HEK293 (cell line): ENCODE data around the gene NOP9.
A peak's percentile ranks its signal among the peaks of the same experiment; 100 is the strongest.

Source experiments
- CTCF ChIA-PET: fragments of 350-600 bp; formaldehyde crosslinking; extraction: SDS; loops from one replicate; lab custom pipeline; 2021; ENCODE audit warnings: antibody characterized with exemption; lab: Yijun Ruan, JAX
- POLR2A ChIA-PET: fragments of 300-600 bp; formaldehyde crosslinking; extraction: SDS; loops from one replicate; lab custom pipeline; 2020; ENCODE audit warnings: antibody characterized with exemption, inconsistent platforms; lab: Yijun Ruan, JAX
- H3K27ac ChIP-seq: fragments of 200-500 bp; sonication (Bioruptor generic); 2 replicates; pipeline ENCODE4 v1.5.1; 2014; ENCODE audit warnings: low read depth, low read length, control low read depth, inconsistent platforms; ENCODE audit errors: extremely low read depth
- H3K36me3 ChIP-seq, 2 experiments: fragments of 200-500 bp in 1 of 2; sonication (Bioruptor generic) in 1 of 2; 1 replicate in 1 of 2; 2 replicates in 1 of 2; pipeline ENCODE4 v1.5.1; 2014 to 2017; ENCODE audit warnings: inconsistent platforms in 2 of 2, low read length in 2 of 2; ENCODE audit not compliant: control insufficient read depth in 2 of 2, insufficient read depth in 1 of 2
- H3K4me1 ChIP-seq: fragments of 200-500 bp; sonication (Bioruptor generic); 2 replicates; pipeline ENCODE4 v1.5.1; 2014; ENCODE audit warnings: mild to moderate bottlenecking, low read length, inconsistent platforms; ENCODE audit not compliant: control insufficient read depth, insufficient read depth
- H3K4me3 ChIP-seq: 2 replicates; pipeline ENCODE4 v1.5.1; 2011; ENCODE audit warnings: low read depth, mild to moderate bottlenecking, control low read depth, low read length, moderate library complexity
- H3K9me3 ChIP-seq: fragments of 200-500 bp; sonication (Bioruptor generic); 2 replicates; pipeline ENCODE4 v1.5.1; 2014; ENCODE audit warnings: low read depth, low read length, inconsistent platforms; ENCODE audit not compliant: control insufficient read depth, insufficient read depth
- BCL11B ChIP-seq: fragments of 450-650 bp; formaldehyde crosslinking; IDR thresholded peaks from 2 replicates; pipeline ENCODE4 v1.5.1; 2016; ENCODE audit warnings: low read depth, missing biosample characterization, missing genetic modification characterization
- GLI2 ChIP-seq: fragments of 450-650 bp; formaldehyde crosslinking; IDR thresholded peaks from 2 replicates; pipeline ENCODE4; 2017; ENCODE audit warnings: missing biosample characterization, missing genetic modification characterization, low read depth, borderline replicate concordance
- GLIS1 ChIP-seq: fragments of 450-650 bp; formaldehyde crosslinking; IDR thresholded peaks from 2 replicates; pipeline ENCODE4 v1.5.1; 2016; ENCODE audit warnings: missing biosample characterization, missing genetic modification characterization
- HOXA7 ChIP-seq: sonication (generic); formaldehyde crosslinking; IDR thresholded peaks from 2 replicates; pipeline ENCODE4 v1.8.1; 2022; ENCODE audit warnings: missing genetic modification reagents, borderline replicate concordance
- KLF1 ChIP-seq: fragments of 450-650 bp; formaldehyde crosslinking; IDR thresholded peaks from 2 replicates; pipeline ENCODE4 v1.5.1; 2016; ENCODE audit warnings: missing biosample characterization, missing genetic modification characterization
- KLF8 ChIP-seq: fragments of 450-650 bp; formaldehyde crosslinking; IDR thresholded peaks from 2 replicates; pipeline ENCODE4 v1.5.1; 2016; ENCODE audit warnings: missing biosample characterization, missing genetic modification characterization
- PRDM10 ChIP-seq: fragments of 450-650 bp; formaldehyde crosslinking; IDR thresholded peaks from 2 replicates; pipeline ENCODE4 v1.5.1; 2016; ENCODE audit warnings: missing biosample characterization, missing genetic modification characterization
- ZBTB48 ChIP-seq: fragments of 450-650 bp; formaldehyde crosslinking; IDR thresholded peaks from 2 replicates; pipeline ENCODE4 v1.5.1; 2016; ENCODE audit warnings: missing biosample characterization, missing genetic modification characterization
- ZBTB7A ChIP-seq: fragments of 450-650 bp; formaldehyde crosslinking; IDR thresholded peaks from 2 replicates; pipeline ENCODE4 v1.5.1; 2016; ENCODE audit warnings: low read depth, missing biosample characterization, missing genetic modification characterization
- ZFP69B ChIP-seq: fragments of 450-650 bp; formaldehyde crosslinking; IDR thresholded peaks from 2 replicates; pipeline ENCODE4 v1.5.1; 2016; ENCODE audit warnings: missing biosample characterization, missing genetic modification characterization
- ZNF114 ChIP-seq: fragments of 450-650 bp; formaldehyde crosslinking; IDR thresholded peaks from 2 replicates; pipeline ENCODE4 v1.5.0; 2017; ENCODE audit warnings: missing biosample characterization, missing genetic modification characterization
- ZNF138 ChIP-seq: fragments of 450-650 bp; formaldehyde crosslinking; IDR thresholded peaks from 2 replicates; pipeline ENCODE4 v1.5.1; 2016; ENCODE audit warnings: missing biosample characterization, missing genetic modification characterization, borderline replicate concordance
- ZNF140 ChIP-seq: fragments of 450-650 bp; formaldehyde crosslinking; IDR thresholded peaks from 2 replicates; pipeline ENCODE4 v1.5.1; 2016; ENCODE audit warnings: missing biosample characterization, missing genetic modification characterization
- ZNF174 ChIP-seq: fragments of 450-650 bp; formaldehyde crosslinking; IDR thresholded peaks from 2 replicates; pipeline ENCODE4 v1.5.0; 2017; ENCODE audit warnings: missing biosample characterization, mild to moderate bottlenecking, missing genetic modification characterization
- ZNF211 ChIP-seq: fragments of 450-650 bp; formaldehyde crosslinking; IDR thresholded peaks from 2 replicates; pipeline ENCODE4 v1.5.1; 2016; ENCODE audit warnings: low read depth, missing biosample characterization, missing genetic modification characterization
- ZNF248 ChIP-seq: fragments of 450-650 bp; formaldehyde crosslinking; IDR thresholded peaks from 2 replicates; pipeline ENCODE4 v1.5.1; 2017; ENCODE audit warnings: missing biosample characterization, missing genetic modification characterization
- ZNF366 ChIP-seq: fragments of 450-650 bp; formaldehyde crosslinking; conservative IDR thresholded peaks from 2 replicates; pipeline ENCODE4 v1.5.1; 2016; ENCODE audit warnings: missing biosample characterization, missing genetic modification characterization
- ZNF423 ChIP-seq: fragments of 450-650 bp; formaldehyde crosslinking; IDR thresholded peaks from 2 replicates; pipeline ENCODE4 v1.5.1; 2016; ENCODE audit warnings: missing biosample characterization, missing genetic modification characterization
- ZNF561 ChIP-seq: fragments of 450-650 bp; IDR thresholded peaks from 2 replicates; pipeline ENCODE4 v1.5.1; 2018; ENCODE audit warnings: missing biosample characterization, missing genetic modification characterization, borderline replicate concordance
- ZNF600 ChIP-seq: fragments of 450-650 bp; formaldehyde crosslinking; IDR thresholded peaks from 2 replicates; pipeline ENCODE4 v1.5.1; 2016; ENCODE audit warnings: missing biosample characterization, missing genetic modification characterization
- ZNF626 ChIP-seq: fragments of 450-650 bp; sonication (Bioruptor Pico); formaldehyde crosslinking; IDR thresholded peaks from 2 replicates; pipeline ENCODE4 v1.5.1; 2018; ENCODE audit warnings: missing biosample characterization, missing genetic modification characterization, inconsistent platforms
- ZNF747 ChIP-seq: fragments of 450-650 bp; formaldehyde crosslinking; IDR thresholded peaks from 2 replicates; pipeline ENCODE4 v1.5.1; 2016; ENCODE audit warnings: missing biosample characterization, missing genetic modification characterization

Gene NOP9

GRCh38 chr14:24325041-24325530 lies 25.4 kb downstream of the NOP9 start:
- Histone ChIP-seq H3K4me3 (no peak overlapping the region), H3K9me3 (no peaks in the 10 kb centered on the region), H3K27ac (no peak overlapping the region), H3K4me1 (no peaks in the 10 kb centered on the region), H3K36me3 (no peaks in the 10 kb centered on the region)
- ChIA-PET POLR2A (no interaction called here), CTCF (interaction anchor here (0.6 to 16.9 kb wide), 6 partner anchors 8 to 106 kb away, joined by 3 to 468 read pairs (median 6); partner anchors contain the start of genes CBLN3, CIDEB and KHNYN)
- TF ChIP-seq ZNF114 (tag by site-specific recombination) (no peak), ZNF248 (no peak), ZNF626 (no peak), PRDM10 (tag by site-specific recombination) (no peak), HOXA7 (no peak), KLF1 (tag by site-specific recombination) (no peak), ZNF423 (tag by site-specific recombination) (no peak), ZNF140 (tag by site-specific recombination) (no peak), BCL11B (no peak), ZNF366 (tag by site-specific recombination) (no peak), ZBTB7A (tag by site-specific recombination) (no peak), ZNF138 (tag by site-specific recombination) (no peak), GLI2 (tag by site-specific recombination) (no peak), ZNF211 (no peak), ZNF600 (tag by site-specific recombination) (no peak), KLF8 (tag by site-specific recombination) (no peak), ZNF747 (no peak)

- no peaks in the 10 kb centered on the region for H3K4me1 ChIP-seq
Measured at GRCh38 chr14:24325963-24326362, 26.3 kb downstream of the NOP9 start.

GRCh38 chr14:24327303-24327702 lies 27.7 kb downstream of the NOP9 start:
- POLR2A ChIA-PET, result interaction anchor here (0.6 to 2.2 kb wide), 2 partner anchors 22 to 110 kb away, joined by 5 read pairs; no protein-coding TSS in a partner anchor
- H3K27ac ChIP-seq, result no peak overlapping the region
- no peak for TF ChIP-seq ZBTB48 (tag by site-specific recombination)
- H3K36me3 ChIP-seq, result no peaks in the 10 kb centered on the region
- no peaks in the 10 kb centered on the region for H3K4me1 ChIP-seq
- H3K4me3 ChIP-seq, result no peak overlapping the region
- no peaks in the 10 kb centered on the region for H3K9me3 ChIP-seq
- CTCF ChIA-PET, result interaction anchor here (0.5 to 16.9 kb wide), 11 partner anchors 9 to 114 kb away, joined by 3 to 468 read pairs (median 3); partner anchors contain the start of genes CBLN3, CIDEB and KHNYN

More at GRCh38 chr14:24325963-24326362, 26.3 kb downstream of the NOP9 start:
- POLR2A ChIA-PET, result no interaction called here
- H3K27ac ChIP-seq, result no peak overlapping the region
- CTCF ChIA-PET, result interaction anchor here (1.6 to 16.9 kb wide), 4 partner anchors 7 to 106 kb away, joined by 7 to 468 read pairs (median 17); partner anchors contain the start of genes CBLN3, CIDEB and KHNYN
- TF ChIP-seq ZFP69B, result no peak
- TF ChIP-seq ZNF174 (tag by site-specific recombination), result no peak
- TF ChIP-seq GLIS1, result 0 out of 2 replicates have a peak, but pooled peaks have one; percentile 6
- no peak for TF ChIP-seq ZNF561 (tag by site-specific recombination)
- H3K36me3 ChIP-seq, result no peaks in the 10 kb centered on the region
- H3K9me3 ChIP-seq, result no peaks in the 10 kb centered on the region
- no peak overlapping the region for H3K4me3 ChIP-seq
